Progenitor cell of endocrine pancreas (in vitro differentiated cells): ENCODE data around the gene ZNF3. TPM values are rescaled to one million over a fixed set of nuclear protein-coding genes. Genes with fewer than 3 reads are reported as not detected.
"Not testable (repeated sequence)": the region's sequence is repeated elsewhere in the genome, so short reads cannot be mapped to it uniquely, and the experiment has no call there.

Source experiments
- DNase-seq: peaks from one replicate; pipeline ENCODE4 v3.0.0; 2021; ENCODE audit warnings: low spot score; ENCODE audit not compliant: unreplicated experiment
- H3K27ac Mint-ChIP-seq: 2 replicates; pipeline ENCODE4 v1.8.0; 2021; ENCODE audit warnings: mild to moderate bottlenecking, moderate library complexity, mixed read lengths
- H3K27me3 Mint-ChIP-seq: 2 replicates; pipeline ENCODE4 v1.8.0; 2021; ENCODE audit warnings: mixed read lengths
- H3K36me3 Mint-ChIP-seq: 2 replicates; pipeline ENCODE4 v1.8.0; 2022; ENCODE audit warnings: mixed read lengths; ENCODE audit not compliant: insufficient read depth
- H3K4me1 Mint-ChIP-seq: 2 replicates; pipeline ENCODE4 v1.8.0; 2021; ENCODE audit warnings: low read depth, mixed read lengths
- H3K4me3 Mint-ChIP-seq: 2 replicates; pipeline ENCODE4 v1.8.0; 2021; ENCODE audit warnings: low read depth, mild to moderate bottlenecking, moderate library complexity, mixed read lengths
- H3K9me3 Mint-ChIP-seq: 2 replicates; pipeline ENCODE4 v1.8.0; 2021; ENCODE audit warnings: low read depth, mixed read lengths
- long read RNA-seq: library from polyadenylated mRNA; unstranded; transcript quantifications from one replicate; pipeline ENCODE4 v2.0.0, GENCODE V29; 2020
- total RNA-seq: library from RNA; stranded (reverse); gene quantifications from 2 replicates; pipeline ENCODE4 v1.2.1, GENCODE V29; 2021
- TF ChIP-seq, protein P1 (sequence below): fragments of 200-600 bp; sonication (generic); IDR thresholded peaks from one replicate; pipeline ENCODE4 v1.5.0; 2021; ENCODE audit warnings: antibody characterized with exemption, mild to moderate bottlenecking; ENCODE audit not compliant: unreplicated experiment

The ZNF3 gene
- 91.8 and 95.1 TPM in 2 replicates for total RNA-seq
- long read RNA-seq, transcript ZNF3-209 (5 exons, 574 nt) = minor isoform, 14 of 628 reads
- long read RNA-seq, transcript ZNF3-204 (4 exons, 595 nt) = minor isoform, 43 of 628 reads
- long read RNA-seq, transcript ZNF3-207 (5 exons, 2,718 nt) = minor isoform, 45 of 628 reads
- long read RNA-seq, transcript ZNF3-202 (6 exons, 2,799 nt) = major isoform, 321 of 628 reads
- long read RNA-seq, partial matches to known transcripts = 75 of 628 reads
- long read RNA-seq, other reads (novel, unspliced or antisense) = 114 of 628 reads

DNA sequence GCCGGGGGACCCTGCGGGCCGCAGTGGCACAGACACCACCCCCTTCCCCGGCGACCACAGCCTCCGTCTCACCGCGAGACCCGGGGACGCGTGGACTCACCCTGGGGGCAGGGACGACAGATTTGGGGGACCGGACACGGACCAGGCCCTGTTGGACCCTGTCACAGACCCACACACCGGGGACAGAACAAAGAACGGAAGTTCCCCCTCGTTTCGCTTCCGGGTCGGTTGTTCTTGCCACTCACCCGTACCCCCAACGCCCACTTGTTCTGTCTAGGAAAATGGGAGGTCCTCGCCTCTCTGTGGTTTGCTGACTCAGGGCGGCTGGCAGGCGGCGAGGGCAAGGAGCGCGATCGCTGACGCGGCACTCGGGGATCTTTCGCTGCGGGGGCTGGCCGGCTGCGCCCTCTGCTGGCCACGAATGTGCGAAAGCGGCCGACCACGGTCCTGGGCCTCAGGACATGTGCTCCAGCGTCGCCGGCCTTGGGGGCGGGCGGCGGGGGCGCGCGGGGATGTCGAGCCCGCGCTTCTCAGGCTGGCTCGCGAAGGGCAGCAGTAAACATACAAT, at the start of gene ZNF3:
TSS of gene ZNF3 (minus strand) at position 189 of the 568 bp plus-strand sequence. CDS start 4,366 bp downstream, outside the sequence.
- H3K27me3 Mint-ChIP-seq = no peaks in the 10 kb centered on the region
- peaks cover 16% of the 10 kb centered on the region for H3K4me1 Mint-ChIP-seq
- peaks cover 8% of the 10 kb centered on the region for H3K9me3 Mint-ChIP-seq
- peak within 1 kb of the TSS; percentile 99 for H3K27ac Mint-ChIP-seq
- H3K4me3 Mint-ChIP-seq = peak within 1 kb of the TSS; percentile 93
- TF ChIP-seq, protein P1, sequence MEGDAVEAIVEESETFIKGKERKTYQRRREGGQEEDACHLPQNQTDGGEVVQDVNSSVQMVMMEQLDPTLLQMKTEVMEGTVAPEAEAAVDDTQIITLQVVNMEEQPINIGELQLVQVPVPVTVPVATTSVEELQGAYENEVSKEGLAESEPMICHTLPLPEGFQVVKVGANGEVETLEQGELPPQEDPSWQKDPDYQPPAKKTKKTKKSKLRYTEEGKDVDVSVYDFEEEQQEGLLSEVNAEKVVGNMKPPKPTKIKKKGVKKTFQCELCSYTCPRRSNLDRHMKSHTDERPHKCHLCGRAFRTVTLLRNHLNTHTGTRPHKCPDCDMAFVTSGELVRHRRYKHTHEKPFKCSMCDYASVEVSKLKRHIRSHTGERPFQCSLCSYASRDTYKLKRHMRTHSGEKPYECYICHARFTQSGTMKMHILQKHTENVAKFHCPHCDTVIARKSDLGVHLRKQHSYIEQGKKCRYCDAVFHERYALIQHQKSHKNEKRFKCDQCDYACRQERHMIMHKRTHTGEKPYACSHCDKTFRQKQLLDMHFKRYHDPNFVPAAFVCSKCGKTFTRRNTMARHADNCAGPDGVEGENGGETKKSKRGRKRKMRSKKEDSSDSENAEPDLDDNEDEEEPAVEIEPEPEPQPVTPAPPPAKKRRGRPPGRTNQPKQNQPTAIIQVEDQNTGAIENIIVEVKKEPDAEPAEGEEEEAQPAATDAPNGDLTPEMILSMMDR = peak; percentile 98
- DNase-seq = peak; percentile 98
- peaks cover 38% of the 10 kb centered on the region for H3K36me3 Mint-ChIP-seq

DNA sequence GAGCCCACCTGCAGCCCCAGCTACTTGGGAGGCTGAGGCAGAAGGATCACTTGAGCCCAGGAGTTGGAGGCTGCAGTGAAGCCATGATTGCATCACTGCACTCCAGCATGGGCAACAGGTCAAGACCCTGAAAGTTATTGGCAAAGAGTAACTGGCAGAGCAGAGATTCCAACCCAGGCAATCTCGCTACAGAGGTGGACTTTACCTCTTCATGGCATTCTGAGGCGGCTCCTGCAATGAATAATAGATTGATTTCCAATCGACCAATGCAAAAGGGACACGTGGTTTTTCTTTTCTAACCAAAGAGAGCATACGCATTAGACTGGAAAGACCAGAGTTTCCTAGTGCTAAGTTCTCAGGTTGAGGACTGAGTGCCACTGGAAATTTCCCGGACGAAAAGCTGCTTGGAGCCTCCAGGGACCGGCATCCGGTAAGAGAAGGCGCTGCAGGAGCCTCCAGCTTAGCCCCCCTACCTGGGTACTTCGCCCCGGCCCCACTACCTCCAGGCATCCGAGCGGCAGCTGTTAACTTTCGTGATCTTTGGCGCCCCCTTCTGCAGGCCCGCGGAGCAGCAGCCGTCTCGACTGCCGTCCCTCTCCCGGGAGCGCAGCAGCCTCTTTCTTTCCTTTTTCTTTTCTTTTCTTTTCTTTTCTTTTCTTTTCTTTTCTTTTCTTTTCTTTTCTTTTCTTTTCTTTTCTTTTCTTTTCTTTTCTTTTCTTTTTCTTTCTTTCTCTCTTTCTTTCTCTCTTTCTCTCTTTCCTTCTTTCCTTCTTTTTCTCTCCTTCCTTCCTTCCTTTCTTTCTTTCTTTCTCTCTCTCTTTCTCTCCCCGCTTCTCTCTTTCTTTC, 49.3 kb upstream of the ZNF3 start:
- peak; percentile 86 for DNase-seq
- no peak overlapping the region for H3K4me3 Mint-ChIP-seq
- peaks cover 9% of the 10 kb centered on the region for H3K27me3 Mint-ChIP-seq
- H3K27ac Mint-ChIP-seq = no peak overlapping the region
- peaks cover 5% of the 10 kb centered on the region for H3K4me1 Mint-ChIP-seq
- no peaks in the 10 kb centered on the region for H3K36me3 Mint-ChIP-seq
- no peaks in the 10 kb centered on the region for H3K9me3 Mint-ChIP-seq
- TF ChIP-seq, protein P1 = peak; percentile 93

DNA sequence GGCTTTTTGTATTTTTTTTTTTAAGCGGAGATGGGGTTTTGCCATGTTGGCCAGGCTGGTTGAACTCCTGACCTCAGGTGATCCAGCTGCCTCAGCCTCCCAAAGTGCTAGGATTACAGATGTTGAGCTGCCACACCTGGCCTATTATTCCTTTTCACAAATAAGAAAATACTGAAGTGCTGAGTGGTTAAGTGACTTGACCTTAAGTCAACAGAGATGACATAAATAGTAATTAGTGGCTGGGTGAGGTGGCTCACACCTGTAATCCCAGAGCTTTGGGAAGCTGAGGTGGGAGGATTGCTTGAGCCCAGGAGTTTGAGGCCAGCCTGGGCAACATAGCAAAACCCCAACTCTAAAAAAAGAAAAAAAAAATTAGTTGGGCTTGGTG, 48.7 kb upstream of the ZNF3 start:
- DNase-seq, H3K27ac Mint-ChIP-seq, H3K4me1 Mint-ChIP-seq, H3K36me3 Mint-ChIP-seq, H3K4me3 Mint-ChIP-seq, H3K27me3 Mint-ChIP-seq, H3K9me3 Mint-ChIP-seq: not testable (repeated sequence)

DNA sequence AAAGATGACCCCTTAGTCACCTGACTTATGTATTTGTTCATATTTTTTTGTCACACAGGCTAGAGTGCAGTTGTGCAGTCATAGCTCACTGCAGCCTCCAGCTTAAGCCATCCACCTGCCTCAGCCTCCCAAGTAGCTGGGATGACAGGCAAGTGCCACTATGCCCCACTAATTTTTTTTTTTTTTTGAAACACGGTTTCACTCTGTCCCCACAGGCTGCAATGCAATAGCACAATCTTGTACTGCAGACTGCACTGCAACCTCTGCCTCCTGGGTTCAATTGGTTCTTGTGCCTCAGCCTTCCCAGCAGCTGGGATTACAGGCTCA, 47.1 kb upstream of the ZNF3 start:
- no peak for DNase-seq
- Mint-ChIP-seq H3K27me3 (peaks cover 9% of the 10 kb centered on the region), H3K27ac (no peak overlapping the region), H3K4me3 (peak overlapping the region; percentile 76), H3K9me3 (no peaks in the 10 kb centered on the region), H3K4me1 (peaks cover 5% of the 10 kb centered on the region), H3K36me3 (no peaks in the 10 kb centered on the region)
- TF ChIP-seq, protein P1 = no peak

DNA sequence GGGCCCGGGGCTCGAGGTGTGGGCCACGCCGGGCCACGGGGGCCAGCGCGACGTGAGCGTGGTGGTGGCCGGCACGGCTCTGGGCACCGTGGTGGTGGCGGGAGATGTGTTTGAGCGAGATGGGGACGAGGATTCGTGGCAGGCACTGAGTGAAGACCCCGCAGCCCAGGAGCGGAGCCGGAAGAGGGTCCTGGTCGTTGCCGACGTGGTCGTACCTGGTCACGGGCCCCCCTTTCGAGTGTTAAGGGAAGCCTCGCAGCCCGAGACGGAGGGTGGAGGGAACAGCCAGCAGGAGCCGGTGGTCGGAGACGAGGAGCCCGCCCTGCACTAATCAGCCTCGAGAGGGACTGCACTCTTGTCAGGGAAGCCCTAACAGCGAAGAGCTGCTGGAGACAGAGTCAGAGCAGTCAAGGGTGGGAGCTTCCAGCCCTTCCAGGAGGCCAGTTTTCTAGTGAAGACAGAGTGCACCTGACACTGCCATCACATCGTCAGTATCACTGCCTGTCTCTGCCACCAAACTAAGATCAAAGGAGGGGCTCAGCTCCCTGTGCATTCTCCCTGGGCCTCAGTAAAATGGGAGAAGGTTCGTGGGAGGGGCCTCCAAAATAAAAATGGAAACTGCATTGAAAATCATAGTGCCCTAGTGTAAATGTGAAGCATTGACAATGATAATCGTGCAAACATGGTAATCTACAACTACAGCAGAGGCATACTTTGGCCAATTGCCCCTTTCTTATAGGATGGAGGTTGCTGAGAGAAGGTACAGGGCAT, 46.5 kb upstream of the ZNF3 start:
- H3K9me3 Mint-ChIP-seq = no peaks in the 10 kb centered on the region
- peaks cover 5% of the 10 kb centered on the region for H3K4me1 Mint-ChIP-seq
- peak overlapping the region; percentile 76 for H3K4me3 Mint-ChIP-seq
- peaks cover 9% of the 10 kb centered on the region for H3K27me3 Mint-ChIP-seq
- peak overlapping the region; percentile 12 for H3K27ac Mint-ChIP-seq
- no peak for DNase-seq
- TF ChIP-seq, protein P1 = no peak
- H3K36me3 Mint-ChIP-seq = no peaks in the 10 kb centered on the region
